Fibroblast of mammary gland (primary cell): ENCODE measurements around the gene NPTX1.

ENCODE experiments used
- DNase-seq: peaks from one replicate; pipeline ENCODE4 v3.0.0-alpha.2; 2010; ENCODE audit warnings: low read depth
- H3K4me3 ChIP-seq: 2 replicates; pipeline ENCODE4 v1.5.1; 2011; ENCODE audit warnings: low read depth, mild to moderate bottlenecking, low read length, moderate library complexity; ENCODE audit not compliant: control insufficient read depth
- TF ChIP-seq, protein P1 (sequence below): conservative IDR thresholded peaks from 2 replicates; pipeline ENCODE4 v1.5.1; 2011; ENCODE audit warnings: low read depth, low read length, inconsistent platforms; ENCODE audit not compliant: control insufficient read depth, insufficient read depth

Gene NPTX1

GRCh38 chr17:80451104-80451775 lies 25.2 kb downstream of the NPTX1 start:
- DNase-seq: no peak
- no peak overlapping the region for H3K4me3 ChIP-seq
- TF ChIP-seq, protein P1, sequence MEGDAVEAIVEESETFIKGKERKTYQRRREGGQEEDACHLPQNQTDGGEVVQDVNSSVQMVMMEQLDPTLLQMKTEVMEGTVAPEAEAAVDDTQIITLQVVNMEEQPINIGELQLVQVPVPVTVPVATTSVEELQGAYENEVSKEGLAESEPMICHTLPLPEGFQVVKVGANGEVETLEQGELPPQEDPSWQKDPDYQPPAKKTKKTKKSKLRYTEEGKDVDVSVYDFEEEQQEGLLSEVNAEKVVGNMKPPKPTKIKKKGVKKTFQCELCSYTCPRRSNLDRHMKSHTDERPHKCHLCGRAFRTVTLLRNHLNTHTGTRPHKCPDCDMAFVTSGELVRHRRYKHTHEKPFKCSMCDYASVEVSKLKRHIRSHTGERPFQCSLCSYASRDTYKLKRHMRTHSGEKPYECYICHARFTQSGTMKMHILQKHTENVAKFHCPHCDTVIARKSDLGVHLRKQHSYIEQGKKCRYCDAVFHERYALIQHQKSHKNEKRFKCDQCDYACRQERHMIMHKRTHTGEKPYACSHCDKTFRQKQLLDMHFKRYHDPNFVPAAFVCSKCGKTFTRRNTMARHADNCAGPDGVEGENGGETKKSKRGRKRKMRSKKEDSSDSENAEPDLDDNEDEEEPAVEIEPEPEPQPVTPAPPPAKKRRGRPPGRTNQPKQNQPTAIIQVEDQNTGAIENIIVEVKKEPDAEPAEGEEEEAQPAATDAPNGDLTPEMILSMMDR: no peak

DNA sequence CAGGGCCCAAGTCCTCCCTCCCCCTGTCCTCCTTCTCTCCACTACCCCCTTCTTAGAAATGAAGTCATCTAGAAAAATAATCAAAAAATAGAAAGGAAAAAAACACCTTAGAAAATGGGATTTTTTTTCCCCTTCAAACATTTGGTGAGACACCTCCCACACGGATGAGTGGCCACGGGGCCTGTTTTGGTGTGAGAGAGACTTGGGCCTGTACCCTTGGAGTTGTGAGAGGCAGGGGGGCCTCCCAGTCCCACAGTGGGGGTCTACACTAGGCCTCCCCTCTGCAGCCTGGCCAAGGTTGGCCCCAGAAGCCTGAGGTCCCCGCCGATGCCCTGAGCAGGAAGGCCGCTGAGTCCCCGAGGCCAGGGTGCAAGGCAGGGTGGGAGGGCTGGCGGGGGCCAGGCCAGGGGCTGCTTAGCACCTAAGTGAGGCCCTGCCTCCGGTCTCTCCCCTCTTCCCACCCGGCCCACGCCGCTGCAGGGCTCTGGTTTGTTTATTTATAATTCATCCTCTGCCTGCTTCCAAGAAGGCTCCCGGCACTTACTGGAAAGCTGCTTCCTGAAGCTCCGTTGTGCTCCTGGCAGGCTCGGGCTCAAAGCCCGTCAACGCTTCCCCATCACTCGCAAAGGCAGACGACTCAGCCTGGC lies 26.4 kb downstream of the NPTX1 start:
- H3K4me3 ChIP-seq: no peak overlapping the region
- TF ChIP-seq, protein P1: no peak
- no peak for DNase-seq

DNA sequence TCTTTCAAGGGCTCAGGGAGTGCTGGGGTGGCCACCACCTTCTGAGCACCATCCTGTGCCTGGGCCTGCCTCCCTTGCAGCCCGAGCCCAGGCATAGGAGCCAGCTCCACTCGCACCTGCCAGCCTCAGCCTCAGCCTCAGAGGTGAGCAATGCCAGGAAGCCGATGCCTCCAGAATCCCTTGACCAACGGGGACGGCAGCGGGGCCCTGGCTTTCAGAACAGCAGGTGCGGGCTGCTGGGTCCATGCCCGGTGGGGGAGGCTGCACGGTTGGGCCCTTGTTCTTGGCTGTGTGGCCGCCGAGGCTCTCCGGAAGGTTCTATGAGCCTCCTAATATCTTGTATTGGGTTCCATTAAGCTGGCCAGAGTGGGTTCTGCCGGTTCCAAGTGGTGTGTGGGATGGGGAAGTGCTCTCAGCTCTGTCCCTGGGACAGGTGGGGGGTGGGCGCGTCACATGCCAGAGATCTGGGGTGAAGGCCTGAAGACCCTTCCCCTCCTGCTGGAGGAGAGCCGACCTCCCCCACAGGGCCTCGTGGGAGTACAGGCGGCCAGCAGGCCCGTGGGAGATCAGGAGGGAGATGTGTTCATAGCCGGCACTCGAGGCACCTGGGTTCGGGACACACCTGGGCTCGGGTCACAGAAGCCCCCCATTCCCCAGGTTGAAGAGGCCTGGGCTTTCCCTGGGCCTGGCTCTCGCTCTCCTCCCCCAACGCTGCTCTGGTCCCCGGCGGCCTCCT lies 27.0 kb downstream of the NPTX1 start:
- TF ChIP-seq, protein P1: no peak
- H3K4me3 ChIP-seq: no peak overlapping the region
- DNase-seq: no peak

DNA sequence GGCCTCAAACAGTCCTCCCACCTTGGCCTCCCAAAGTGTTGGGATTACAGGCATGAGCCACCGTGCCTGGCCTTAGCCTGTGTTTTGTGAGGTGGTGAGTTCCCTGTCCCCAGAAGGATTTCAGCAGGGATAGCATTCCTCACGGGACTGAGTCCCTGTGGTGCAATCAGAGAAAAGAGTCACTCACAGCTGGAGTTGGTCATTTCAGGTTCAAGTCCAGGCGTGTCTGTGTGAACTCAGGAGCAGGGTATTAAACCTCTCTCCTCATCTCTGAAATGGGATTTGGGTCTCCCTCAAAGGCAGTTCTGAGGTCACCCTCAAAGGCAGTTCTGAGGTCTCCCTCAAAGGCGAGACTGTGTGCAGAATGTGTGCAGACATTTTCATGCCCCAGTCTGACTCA lies 28.6 kb downstream of the NPTX1 start:
- DNase-seq: no peak
- TF ChIP-seq, protein P1: no peak
- no peak overlapping the region for H3K4me3 ChIP-seq

DNA sequence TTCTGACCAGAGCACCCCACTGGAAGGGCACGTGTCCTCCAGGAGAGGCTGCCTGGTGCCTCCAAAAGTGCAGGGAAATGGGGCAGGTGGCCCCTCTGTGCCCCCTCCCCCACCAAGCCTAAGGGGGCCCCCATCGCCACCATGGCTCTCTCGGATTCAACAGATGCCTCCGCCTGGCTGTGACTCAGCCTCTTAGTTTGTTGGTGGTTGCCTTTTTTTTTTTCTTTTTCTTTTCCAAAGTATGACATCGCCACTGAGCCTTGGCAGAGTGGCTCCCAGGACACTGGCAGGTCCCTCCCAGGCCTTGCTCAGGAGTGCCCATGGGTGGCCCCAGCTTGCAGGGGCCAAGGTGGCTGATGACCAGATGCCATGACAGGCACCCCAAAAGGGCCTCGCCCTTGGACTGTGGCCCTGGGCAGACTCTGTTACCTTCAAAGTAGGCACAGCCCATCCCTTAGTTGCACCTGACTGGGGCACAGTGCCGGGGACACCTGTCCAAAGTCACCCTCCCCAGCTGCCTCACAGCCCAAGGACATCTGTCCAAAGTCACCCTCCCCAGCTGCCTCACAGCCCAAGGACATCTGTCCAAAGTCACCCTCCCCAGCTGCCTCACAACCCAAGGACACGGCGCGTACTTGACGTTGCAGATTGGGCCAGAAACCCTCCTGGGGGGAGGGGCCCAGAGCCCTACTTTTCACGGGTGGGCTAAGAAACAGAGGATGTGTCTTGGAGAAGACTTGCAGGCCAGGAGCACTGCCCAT lies 29.6 kb downstream of the NPTX1 start:
- TF ChIP-seq, protein P1: no peak
- no peak overlapping the region for H3K4me3 ChIP-seq
- DNase-seq: peak; percentile 21

GRCh38 chr17:80445726-80446110 lies 30.7 kb downstream of the NPTX1 start:
- TF ChIP-seq, protein P1: no peak
- no peak for DNase-seq
- H3K4me3 ChIP-seq: no peak overlapping the region
